Gastroesophageal sphincter (tissue), 4 donors: ENCODE results near the gene LALBA. TPM values are rescaled to one million over a fixed set of nuclear protein-coding genes. Genes with fewer than 3 reads are reported as not detected.

Source experiments
- ATAC-seq: fragments of 150-250 bp; one replicate; pipeline ENCODE4 v1.9.1; 2016; ENCODE audit warnings: mild to moderate bottlenecking, moderate library complexity
- H3K27ac ChIP-seq, 4 donors: fragments of 200-600 bp; sonication (generic) in 3 of 4; 1 replicate in 3 of 4; 2 replicates in 1 of 4; pipeline ENCODE4 v1.5.1; 2016 to 2019
- H3K27me3 ChIP-seq: fragments of 200-600 bp; sonication (generic); one replicate; pipeline ENCODE4 v1.5.1; 2019
- H3K36me3 ChIP-seq, 2 donors: fragments of 200-600 bp; sonication (generic); one replicate each; pipeline ENCODE4 v1.5.1; 2019; ENCODE audit warnings: control low read depth in 1 of 2
- H3K4me1 ChIP-seq, 3 donors: fragments of 200-600 bp; sonication (generic); 1 replicate in 2 of 3; 2 replicates in 1 of 3; pipeline ENCODE4 v1.5.1; 2016 to 2019; ENCODE audit warnings: control low read depth in 2 of 3
- H3K4me3 ChIP-seq, 2 donors: fragments of 200-600 bp; sonication (generic); one replicate each; pipeline ENCODE4 v1.5.1; 2019; ENCODE audit warnings: mild to moderate bottlenecking in 1 of 2, moderate library complexity in 1 of 2
- H3K9me3 ChIP-seq, 3 donors: fragments of 200-600 bp; sonication (generic); one replicate each; pipeline ENCODE4 v1.5.1; 2017 to 2019; ENCODE audit warnings: control low read depth in 2 of 3
- EP300 ChIP-seq: sonication (generic); formaldehyde crosslinking; IDR thresholded peaks from one replicate; pipeline ENCODE4 v1.6.1; 2017; ENCODE audit warnings: antibody characterized with exemption, mild to moderate bottlenecking
- POLR2A ChIP-seq, 2 donors: fragments of 450-650 bp; IDR thresholded peaks; one replicate each; pipeline ENCODE4 v1.6.1; 2017; ENCODE audit warnings: antibody characterized with exemption in 2 of 2, mild to moderate bottlenecking in 2 of 2, moderate library complexity in 1 of 2
- POLR2AphosphoS5 ChIP-seq: sonication (generic); formaldehyde crosslinking; IDR thresholded peaks from one replicate; pipeline ENCODE4 v1.6.1; 2017; ENCODE audit warnings: antibody characterized with exemption
- WGBS, 2 donors: methylation state at CpG; one replicate each; pipeline ENCODE4 v1.1.5; 2018; ENCODE audit warnings: low coverage in 1 of 2; 5-methylcytosine and 5-hydroxymethylcytosine counted together
- total RNA-seq, 4 donors: library from RNA; depleted of rRNA; stranded (reverse); fragments of >200 nt; gene quantifications; one replicate each; pipeline ENCODE4 v1.1.0, GENCODE V29; 2016
- TF ChIP-seq, protein P1 (sequence below), 4 experiments: fragments of 200-600 bp in 2 of 4; fragments of 450-650 bp in 2 of 4; sonication (generic) in 1 of 4; IDR thresholded peaks; one replicate each; pipeline ENCODE4 v1.5.1; 2017 to 2019; ENCODE audit warnings: antibody characterized with exemption in 4 of 4, mild to moderate bottlenecking in 2 of 4, moderate library complexity in 2 of 4

Gene LALBA
- not detected for total RNA-seq

DNA sequence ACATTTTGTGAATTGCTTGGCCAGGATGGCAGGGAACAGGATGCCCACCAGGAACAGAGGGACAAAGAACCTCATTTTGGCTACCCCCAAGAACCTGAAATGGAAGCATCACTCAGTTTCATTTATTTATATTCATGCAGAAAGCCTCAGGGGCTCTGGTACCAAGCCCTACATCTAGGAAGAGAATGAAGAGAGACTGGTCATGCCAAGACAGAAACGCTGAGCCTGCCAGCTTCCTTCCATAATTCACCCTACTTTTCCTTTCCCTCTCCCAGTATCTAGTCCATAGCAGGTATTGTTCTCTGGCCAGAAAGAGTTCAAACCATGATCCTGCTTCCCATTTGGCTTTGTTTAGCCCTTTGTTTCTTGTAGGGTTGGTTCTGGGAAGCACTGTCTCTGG is at the start of gene LALBA:
Gene LALBA (minus strand): TSS at position 101 of the 400 bp plus-strand sequence. CDS start 26 bp downstream, at position 75.
- WGBS, 2 donors, result 67% methylated on average over 1 of the region's 1 CpG; no CpG with 5 or more reads in 1 of the 2 donors

DNA sequence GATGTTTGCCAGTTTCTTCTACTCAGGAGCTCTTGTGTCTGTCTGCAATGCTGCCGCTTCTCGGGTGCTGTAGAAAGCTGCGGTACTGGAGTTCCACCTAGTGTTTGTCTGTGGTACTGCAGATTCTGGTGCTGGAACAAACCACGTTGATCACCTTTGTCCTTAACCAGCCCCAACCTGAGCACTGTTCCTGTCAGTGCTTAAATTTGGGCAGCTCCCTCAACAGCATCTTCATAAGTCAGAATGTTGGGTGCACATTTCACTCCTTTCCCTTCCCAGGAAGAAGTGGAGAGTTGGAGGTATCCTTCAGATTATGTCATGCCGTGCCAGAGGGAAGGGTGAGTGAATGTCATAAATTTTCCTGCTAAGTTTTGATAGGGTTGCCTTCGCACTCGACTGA is 48.7 kb upstream of the LALBA start:
- no peaks in the 10 kb centered on the region for H3K36me3 ChIP-seq
- 13 to 25% methylated on average over 6 to 7 of the region's 7 CpGs for WGBS, 2 donors

More for the DNA sequence above, at the start of gene LALBA:
- no peak within 1 kb of the TSS for H3K4me3 ChIP-seq
- no peaks in the 10 kb centered on the region for H3K27me3 ChIP-seq
- no peak within 1 kb of the TSS for H3K27ac ChIP-seq
- H3K36me3 ChIP-seq, result no peaks in the 10 kb centered on the region
- TF ChIP-seq EP300, result no peak
- TF ChIP-seq POLR2AphosphoS5, result no peak
- TF ChIP-seq, protein P1, sequence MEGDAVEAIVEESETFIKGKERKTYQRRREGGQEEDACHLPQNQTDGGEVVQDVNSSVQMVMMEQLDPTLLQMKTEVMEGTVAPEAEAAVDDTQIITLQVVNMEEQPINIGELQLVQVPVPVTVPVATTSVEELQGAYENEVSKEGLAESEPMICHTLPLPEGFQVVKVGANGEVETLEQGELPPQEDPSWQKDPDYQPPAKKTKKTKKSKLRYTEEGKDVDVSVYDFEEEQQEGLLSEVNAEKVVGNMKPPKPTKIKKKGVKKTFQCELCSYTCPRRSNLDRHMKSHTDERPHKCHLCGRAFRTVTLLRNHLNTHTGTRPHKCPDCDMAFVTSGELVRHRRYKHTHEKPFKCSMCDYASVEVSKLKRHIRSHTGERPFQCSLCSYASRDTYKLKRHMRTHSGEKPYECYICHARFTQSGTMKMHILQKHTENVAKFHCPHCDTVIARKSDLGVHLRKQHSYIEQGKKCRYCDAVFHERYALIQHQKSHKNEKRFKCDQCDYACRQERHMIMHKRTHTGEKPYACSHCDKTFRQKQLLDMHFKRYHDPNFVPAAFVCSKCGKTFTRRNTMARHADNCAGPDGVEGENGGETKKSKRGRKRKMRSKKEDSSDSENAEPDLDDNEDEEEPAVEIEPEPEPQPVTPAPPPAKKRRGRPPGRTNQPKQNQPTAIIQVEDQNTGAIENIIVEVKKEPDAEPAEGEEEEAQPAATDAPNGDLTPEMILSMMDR (IDR thresholded peaks at IDR 0.05), result no peak
- no peak for TF ChIP-seq POLR2A (IDR thresholded peaks at IDR 0.05)
- no peak for ATAC-seq
- H3K4me1 ChIP-seq, result no peaks in the 10 kb centered on the region
- H3K9me3 ChIP-seq, result no peaks in the 10 kb centered on the region

DNA sequence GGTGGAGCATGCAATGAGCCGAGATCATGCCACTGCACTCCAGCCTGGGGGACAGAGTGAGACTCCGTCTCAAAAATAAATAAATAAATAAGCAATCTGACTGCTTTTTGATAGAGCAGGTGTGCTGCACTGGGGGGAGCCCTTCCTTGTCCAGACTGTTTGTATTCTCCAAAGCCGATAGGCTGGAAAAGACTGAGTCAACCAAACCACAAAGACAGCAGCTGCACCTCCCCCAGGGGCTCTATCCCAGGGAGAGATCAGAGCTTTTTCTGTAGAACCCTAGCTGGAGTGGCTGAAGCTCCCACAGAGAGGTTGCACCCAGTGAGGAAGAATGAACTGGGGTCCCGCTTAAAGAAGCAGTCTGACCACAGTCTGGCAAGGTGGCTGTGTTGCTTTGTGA is 45.8 kb upstream of the LALBA start:
- 85 to 90% methylated on average over 4 of the region's 4 CpGs for WGBS, 2 donors
- Histone ChIP-seq H3K4me3 (no peak overlapping the region), H3K9me3 (peaks cover 0 to 29% (median 0%) of the 10 kb centered on the region in 3 donors), H3K27me3 (peaks cover 31% of the 10 kb centered on the region), H3K27ac (no peak overlapping the region), H3K36me3 (no peaks in the 10 kb centered on the region), H3K4me1 (no peaks in the 10 kb centered on the region)
- TF ChIP-seq EP300 (no peak), POLR2AphosphoS5 (no peak), POLR2A (IDR thresholded peaks at IDR 0.05) (no peak)
- TF ChIP-seq, protein P1 (IDR thresholded peaks at IDR 0.05), result no peak
- no peak for ATAC-seq

More for the DNA sequence above, 48.7 kb upstream of the LALBA start:
- Histone ChIP-seq H3K4me3 (no peak overlapping the region), H3K9me3 (peaks cover 0 to 12% (median 0%) of the 10 kb centered on the region in 3 donors), H3K4me1 (no peaks in the 10 kb centered on the region), H3K27ac (no peak overlapping the region), H3K27me3 (peaks cover 32% of the 10 kb centered on the region)
- ATAC-seq, result no peak
- TF ChIP-seq POLR2AphosphoS5 (no peak), POLR2A (IDR thresholded peaks at IDR 0.05) (no peak)
- TF ChIP-seq, protein P1 (IDR thresholded peaks at IDR 0.05), result peak; percentile 85 to 96 (median 93)

DNA sequence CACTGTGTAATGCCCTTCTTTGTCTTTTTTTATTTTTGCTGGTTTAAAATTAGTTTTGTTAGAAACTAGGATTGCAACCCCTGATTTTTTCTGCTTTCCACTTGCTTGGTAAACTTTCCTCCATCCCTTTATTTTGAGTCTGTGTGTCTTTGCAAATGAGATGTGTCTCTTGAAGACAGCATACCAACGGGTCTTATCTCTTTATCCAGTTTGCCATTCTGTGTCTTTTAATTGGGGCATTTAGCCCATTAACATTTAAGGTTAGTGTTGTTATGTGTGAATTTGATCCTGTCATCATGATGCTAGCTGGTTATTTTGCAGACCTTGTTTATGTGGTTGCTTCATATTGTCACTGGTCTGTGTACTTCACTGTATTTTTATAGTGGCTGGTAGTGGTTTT is 43.5 kb upstream of the LALBA start:
- H3K27me3 ChIP-seq, result peaks cover 22% of the 10 kb centered on the region
- H3K27ac ChIP-seq, result no peak overlapping the region
- no peak for ATAC-seq
- no peak overlapping the region for H3K4me3 ChIP-seq
- WGBS, 2 donors, result 100% methylated on average over 1 of the region's 1 CpG
- TF ChIP-seq POLR2A (IDR thresholded peaks at IDR 0.05) (no peak), POLR2AphosphoS5 (no peak), EP300 (no peak)
- no peaks in the 10 kb centered on the region for H3K36me3 ChIP-seq
- H3K4me1 ChIP-seq, result no peaks in the 10 kb centered on the region
- peaks cover 0 to 45% (median 0%) of the 10 kb centered on the region in 3 donors for H3K9me3 ChIP-seq

DNA sequence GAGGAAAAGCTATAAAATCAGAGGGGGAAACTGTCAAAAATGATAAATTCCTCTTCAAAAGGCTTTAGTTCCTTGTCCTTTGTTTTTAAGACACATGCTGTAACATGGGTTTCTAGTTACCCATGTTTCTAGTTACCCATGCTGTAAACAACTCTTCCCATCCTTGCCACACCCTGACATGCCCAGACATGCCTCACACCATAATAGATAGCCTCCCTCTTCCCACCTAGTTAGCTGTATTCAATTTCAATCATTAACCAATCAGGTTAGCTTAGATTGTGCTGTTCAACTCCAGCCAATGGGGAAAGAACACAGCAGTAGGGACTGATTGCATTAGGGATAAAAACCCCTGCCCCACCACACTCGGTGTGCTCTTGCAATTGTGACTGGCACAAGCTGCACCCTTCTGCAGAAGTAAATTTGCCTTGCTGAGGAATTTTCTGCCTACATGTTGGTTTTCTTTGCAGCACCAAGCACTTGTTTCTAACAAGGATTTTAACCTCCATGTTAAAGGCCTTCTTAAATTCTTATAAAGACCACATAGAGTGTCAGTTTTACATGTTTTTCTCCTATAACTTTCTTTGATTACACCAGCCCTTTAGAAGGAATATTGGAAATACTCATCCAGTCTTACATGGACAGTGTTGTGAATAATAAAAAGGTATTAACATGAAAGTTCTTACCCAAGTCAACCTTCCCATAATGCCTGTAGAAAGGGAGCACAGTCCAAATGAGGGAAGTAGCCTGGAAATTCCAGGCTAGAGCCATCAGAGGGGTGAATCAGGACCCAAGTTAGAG is 32.5 kb upstream of the LALBA start:
- Histone ChIP-seq H3K4me1 (no peaks in the 10 kb centered on the region), H3K27ac (no peak overlapping the region), H3K9me3 (peaks cover 0 to 51% (median 0%) of the 10 kb centered on the region in 3 donors), H3K4me3 (no peak overlapping the region), H3K27me3 (no peaks in the 10 kb centered on the region), H3K36me3 (no peaks in the 10 kb centered on the region)
- no peak for ATAC-seq
- TF ChIP-seq POLR2A (IDR thresholded peaks at IDR 0.05) (no peak), EP300 (no peak)
- 44% methylated on average over 1 of the region's 1 CpG; no CpG with 5 or more reads in 1 of the 2 donors for WGBS, 2 donors
